HepG2 (cell line): ENCODE results near the gene LATS2. TPM values are rescaled to one million over a fixed set of nuclear protein-coding genes. Genes with fewer than 3 reads are reported as not detected.

Experiments
- HMGA1 ChIP-seq: sonication (generic); formaldehyde crosslinking; conservative IDR thresholded peaks from 2 replicates; pipeline ENCODE4 v1.4.0; 2020; ENCODE audit warnings: missing genetic modification reagents
- JDP2 ChIP-seq: sonication (generic); formaldehyde crosslinking; IDR thresholded peaks from 2 replicates; pipeline ENCODE4 v1.8.1; 2022; ENCODE audit warnings: missing genetic modification reagents, borderline replicate concordance
- KLF15 ChIP-seq: sonication (generic); formaldehyde crosslinking; IDR thresholded peaks from 2 replicates; pipeline ENCODE4 v1.8.1; 2023; ENCODE audit warnings: borderline replicate concordance, mild to moderate bottlenecking, inconsistent platforms, missing genetic modification reagents, mixed read lengths
- NFE2L2 ChIP-seq: fragments of 150-350 bp; IDR thresholded peaks from 2 replicates; pipeline ENCODE4 v1.6.1; 2014; ENCODE audit warnings: low read length
- SAFB2 ChIP-seq: sonication (generic); formaldehyde crosslinking; IDR thresholded peaks from 2 replicates; pipeline ENCODE4 v1.5.1; 2020; ENCODE audit warnings: missing genetic modification reagents, low read depth, mild to moderate bottlenecking, borderline replicate concordance
- polyA plus RNA-seq, 8 experiments: library from polyadenylated mRNA; depleted of rRNA in 3 of 8; stranded (reverse) in 7 of 8; unstranded in 1 of 8; fragments of >200 nt; fragmentation: Illumina TruSeq in 4 of 8; extraction: Trizol in 4 of 8; gene quantifications; 2 replicates each; pipeline versions ENCODE4 v1.2.1 to v1.2.3, GENCODE V29; 2011 to 2016; ENCODE audit warnings: low read depth in 4 of 8, missing spikeins in 1 of 8, mixed read lengths in 1 of 8; ENCODE audit not compliant: insufficient read depth in 1 of 8
- total RNA-seq, 5 experiments: library from RNA; depleted of rRNA; stranded (reverse); fragments of >200 nt; fragmentation: Illumina TruSeq; extraction: Trizol; gene quantifications; 2 replicates each; pipeline ENCODE4 v1.2.3, GENCODE V29; 2016; ENCODE audit warnings: low read depth in 1 of 5
- TF ChIP-seq, protein P1 (sequence below): sonication (generic); formaldehyde crosslinking; IDR thresholded peaks from 2 replicates; pipeline ENCODE4 v1.9.0; 2021; ENCODE audit warnings: mild to moderate bottlenecking, missing genetic modification reagents
- TF ChIP-seq, protein P2 (sequence below): sonication (generic); formaldehyde crosslinking; IDR thresholded peaks from 2 replicates; pipeline ENCODE4 v1.4.0; 2020; ENCODE audit warnings: mild to moderate bottlenecking, missing genetic modification reagents
- TF ChIP-seq, protein P3 (sequence below): sonication (generic); formaldehyde crosslinking; IDR thresholded peaks from 2 replicates; pipeline ENCODE4 v1.8.0; 2022; ENCODE audit warnings: mild to moderate bottlenecking, missing genetic modification reagents, moderate library complexity
- TF ChIP-seq, protein P4 (sequence below): sonication (generic); formaldehyde crosslinking; IDR thresholded peaks from 2 replicates; pipeline ENCODE4 v1.5.1; 2020; ENCODE audit warnings: missing genetic modification reagents, mild to moderate bottlenecking, borderline replicate concordance
- TF ChIP-seq, protein P5 (sequence below): IDR thresholded peaks from 2 replicates; pipeline ENCODE4 v1.6.1; 2016; ENCODE audit warnings: mild to moderate bottlenecking
- TF ChIP-seq, protein P6 (sequence below): sonication (generic); formaldehyde crosslinking; IDR thresholded peaks from 2 replicates; pipeline ENCODE4 v1.4.0; 2020; ENCODE audit warnings: missing genetic modification reagents; ENCODE audit errors: not compliant biosample characterization
- TF ChIP-seq, protein P7 (sequence below): sonication (generic); formaldehyde crosslinking; IDR thresholded peaks from 2 replicates; pipeline ENCODE4 v1.4.0; 2020; ENCODE audit warnings: mild to moderate bottlenecking, missing genetic modification reagents

The LATS2 gene
- total and polyA plus RNA-seq, 2 of the 13 experiments (the other 11 are each of a cell fraction or from before 2014, with no cell fraction given) = 7.3 to 8.5 TPM

DNA sequence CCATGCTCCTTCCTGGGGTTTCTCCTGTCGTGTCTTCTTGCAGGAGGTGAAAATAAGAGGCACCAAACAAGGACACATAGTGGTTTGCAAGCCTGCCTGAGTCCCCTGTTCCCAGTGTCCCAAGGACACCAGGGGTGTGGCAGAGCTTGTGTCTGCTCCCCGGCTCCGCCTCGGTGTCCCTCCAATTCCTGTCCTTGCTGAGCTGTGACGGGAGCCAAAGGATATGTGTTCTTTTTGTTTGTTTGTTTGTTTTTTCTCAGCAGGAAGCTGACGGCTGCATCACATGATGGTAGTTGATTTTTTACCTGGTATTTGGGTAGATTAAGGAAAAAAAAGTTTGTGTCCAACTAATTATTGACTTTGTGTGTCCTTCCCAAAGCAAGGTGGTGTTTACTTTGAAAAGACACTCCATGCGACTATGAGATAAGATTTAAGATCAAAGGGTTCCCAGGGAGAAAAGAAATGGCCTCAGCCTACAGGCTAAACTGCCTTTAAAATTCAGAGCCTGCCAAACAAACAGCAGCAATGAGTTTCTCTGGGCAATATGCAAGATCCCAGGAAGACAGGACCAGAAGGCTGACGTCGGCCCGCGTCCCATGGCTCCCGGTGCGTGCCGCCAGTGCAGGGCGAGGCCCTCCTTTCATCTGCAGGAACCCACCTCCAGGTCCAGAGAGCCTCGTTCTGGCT lies 108.0 kb downstream of the LATS2 start (continued):
- TF ChIP-seq, protein P1, sequence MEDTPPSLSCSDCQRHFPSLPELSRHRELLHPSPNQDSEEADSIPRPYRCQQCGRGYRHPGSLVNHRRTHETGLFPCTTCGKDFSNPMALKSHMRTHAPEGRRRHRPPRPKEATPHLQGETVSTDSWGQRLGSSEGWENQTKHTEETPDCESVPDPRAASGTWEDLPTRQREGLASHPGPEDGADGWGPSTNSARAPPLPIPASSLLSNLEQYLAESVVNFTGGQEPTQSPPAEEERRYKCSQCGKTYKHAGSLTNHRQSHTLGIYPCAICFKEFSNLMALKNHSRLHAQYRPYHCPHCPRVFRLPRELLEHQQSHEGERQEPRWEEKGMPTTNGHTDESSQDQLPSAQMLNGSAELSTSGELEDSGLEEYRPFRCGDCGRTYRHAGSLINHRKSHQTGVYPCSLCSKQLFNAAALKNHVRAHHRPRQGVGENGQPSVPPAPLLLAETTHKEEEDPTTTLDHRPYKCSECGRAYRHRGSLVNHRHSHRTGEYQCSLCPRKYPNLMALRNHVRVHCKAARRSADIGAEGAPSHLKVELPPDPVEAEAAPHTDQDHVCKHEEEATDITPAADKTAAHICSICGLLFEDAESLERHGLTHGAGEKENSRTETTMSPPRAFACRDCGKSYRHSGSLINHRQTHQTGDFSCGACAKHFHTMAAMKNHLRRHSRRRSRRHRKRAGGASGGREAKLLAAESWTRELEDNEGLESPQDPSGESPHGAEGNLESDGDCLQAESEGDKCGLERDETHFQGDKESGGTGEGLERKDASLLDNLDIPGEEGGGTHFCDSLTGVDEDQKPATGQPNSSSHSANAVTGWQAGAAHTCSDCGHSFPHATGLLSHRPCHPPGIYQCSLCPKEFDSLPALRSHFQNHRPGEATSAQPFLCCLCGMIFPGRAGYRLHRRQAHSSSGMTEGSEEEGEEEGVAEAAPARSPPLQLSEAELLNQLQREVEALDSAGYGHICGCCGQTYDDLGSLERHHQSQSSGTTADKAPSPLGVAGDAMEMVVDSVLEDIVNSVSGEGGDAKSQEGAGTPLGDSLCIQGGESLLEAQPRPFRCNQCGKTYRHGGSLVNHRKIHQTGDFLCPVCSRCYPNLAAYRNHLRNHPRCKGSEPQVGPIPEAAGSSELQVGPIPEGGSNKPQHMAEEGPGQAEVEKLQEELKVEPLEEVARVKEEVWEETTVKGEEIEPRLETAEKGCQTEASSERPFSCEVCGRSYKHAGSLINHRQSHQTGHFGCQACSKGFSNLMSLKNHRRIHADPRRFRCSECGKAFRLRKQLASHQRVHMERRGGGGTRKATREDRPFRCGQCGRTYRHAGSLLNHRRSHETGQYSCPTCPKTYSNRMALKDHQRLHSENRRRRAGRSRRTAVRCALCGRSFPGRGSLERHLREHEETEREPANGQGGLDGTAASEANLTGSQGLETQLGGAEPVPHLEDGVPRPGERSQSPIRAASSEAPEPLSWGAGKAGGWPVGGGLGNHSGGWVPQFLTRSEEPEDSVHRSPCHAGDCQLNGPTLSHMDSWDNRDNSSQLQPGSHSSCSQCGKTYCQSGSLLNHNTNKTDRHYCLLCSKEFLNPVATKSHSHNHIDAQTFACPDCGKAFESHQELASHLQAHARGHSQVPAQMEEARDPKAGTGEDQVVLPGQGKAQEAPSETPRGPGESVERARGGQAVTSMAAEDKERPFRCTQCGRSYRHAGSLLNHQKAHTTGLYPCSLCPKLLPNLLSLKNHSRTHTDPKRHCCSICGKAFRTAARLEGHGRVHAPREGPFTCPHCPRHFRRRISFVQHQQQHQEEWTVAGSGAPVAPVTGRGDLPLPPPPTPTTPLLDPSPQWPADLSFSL (CRISPR knock-in tag) = peak; percentile 88
- TF ChIP-seq, protein P2, sequence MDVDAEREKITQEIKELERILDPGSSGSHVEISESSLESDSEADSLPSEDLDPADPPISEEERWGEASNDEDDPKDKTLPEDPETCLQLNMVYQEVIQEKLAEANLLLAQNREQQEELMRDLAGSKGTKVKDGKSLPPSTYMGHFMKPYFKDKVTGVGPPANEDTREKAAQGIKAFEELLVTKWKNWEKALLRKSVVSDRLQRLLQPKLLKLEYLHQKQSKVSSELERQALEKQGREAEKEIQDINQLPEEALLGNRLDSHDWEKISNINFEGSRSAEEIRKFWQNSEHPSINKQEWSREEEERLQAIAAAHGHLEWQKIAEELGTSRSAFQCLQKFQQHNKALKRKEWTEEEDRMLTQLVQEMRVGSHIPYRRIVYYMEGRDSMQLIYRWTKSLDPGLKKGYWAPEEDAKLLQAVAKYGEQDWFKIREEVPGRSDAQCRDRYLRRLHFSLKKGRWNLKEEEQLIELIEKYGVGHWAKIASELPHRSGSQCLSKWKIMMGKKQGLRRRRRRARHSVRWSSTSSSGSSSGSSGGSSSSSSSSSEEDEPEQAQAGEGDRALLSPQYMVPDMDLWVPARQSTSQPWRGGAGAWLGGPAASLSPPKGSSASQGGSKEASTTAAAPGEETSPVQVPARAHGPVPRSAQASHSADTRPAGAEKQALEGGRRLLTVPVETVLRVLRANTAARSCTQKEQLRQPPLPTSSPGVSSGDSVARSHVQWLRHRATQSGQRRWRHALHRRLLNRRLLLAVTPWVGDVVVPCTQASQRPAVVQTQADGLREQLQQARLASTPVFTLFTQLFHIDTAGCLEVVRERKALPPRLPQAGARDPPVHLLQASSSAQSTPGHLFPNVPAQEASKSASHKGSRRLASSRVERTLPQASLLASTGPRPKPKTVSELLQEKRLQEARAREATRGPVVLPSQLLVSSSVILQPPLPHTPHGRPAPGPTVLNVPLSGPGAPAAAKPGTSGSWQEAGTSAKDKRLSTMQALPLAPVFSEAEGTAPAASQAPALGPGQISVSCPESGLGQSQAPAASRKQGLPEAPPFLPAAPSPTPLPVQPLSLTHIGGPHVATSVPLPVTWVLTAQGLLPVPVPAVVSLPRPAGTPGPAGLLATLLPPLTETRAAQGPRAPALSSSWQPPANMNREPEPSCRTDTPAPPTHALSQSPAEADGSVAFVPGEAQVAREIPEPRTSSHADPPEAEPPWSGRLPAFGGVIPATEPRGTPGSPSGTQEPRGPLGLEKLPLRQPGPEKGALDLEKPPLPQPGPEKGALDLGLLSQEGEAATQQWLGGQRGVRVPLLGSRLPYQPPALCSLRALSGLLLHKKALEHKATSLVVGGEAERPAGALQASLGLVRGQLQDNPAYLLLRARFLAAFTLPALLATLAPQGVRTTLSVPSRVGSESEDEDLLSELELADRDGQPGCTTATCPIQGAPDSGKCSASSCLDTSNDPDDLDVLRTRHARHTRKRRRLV (CRISPR knock-in tag) = no peak
- TF ChIP-seq, protein P3, sequence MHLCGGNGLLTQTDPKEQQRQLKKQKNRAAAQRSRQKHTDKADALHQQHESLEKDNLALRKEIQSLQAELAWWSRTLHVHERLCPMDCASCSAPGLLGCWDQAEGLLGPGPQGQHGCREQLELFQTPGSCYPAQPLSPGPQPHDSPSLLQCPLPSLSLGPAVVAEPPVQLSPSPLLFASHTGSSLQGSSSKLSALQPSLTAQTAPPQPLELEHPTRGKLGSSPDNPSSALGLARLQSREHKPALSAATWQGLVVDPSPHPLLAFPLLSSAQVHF (CRISPR knock-in tag) = no peak
- TF ChIP-seq SAFB2 (no peak), KLF15 (CRISPR knock-in tag) (no peak), HMGA1 (CRISPR knock-in tag) (no peak), NFE2L2 (no peak), JDP2 (CRISPR knock-in tag) (no peak)
- TF ChIP-seq, protein P4, sequence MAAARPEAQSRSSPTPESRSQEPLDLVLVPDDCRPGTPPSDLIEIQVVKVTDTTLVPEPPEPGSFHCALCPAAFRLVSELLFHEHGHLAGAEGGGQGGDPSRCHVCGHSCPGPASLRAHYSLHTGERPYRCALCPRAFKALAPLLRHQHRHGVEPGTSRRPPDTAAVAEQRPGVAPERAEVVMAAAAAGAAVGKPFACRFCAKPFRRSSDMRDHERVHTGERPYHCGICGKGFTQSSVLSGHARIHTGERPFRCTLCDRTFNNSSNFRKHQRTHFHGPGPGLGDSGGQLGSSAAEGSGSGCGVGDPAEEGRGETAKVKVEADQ (CRISPR knock-in tag) = no peak
- TF ChIP-seq, protein P5, sequence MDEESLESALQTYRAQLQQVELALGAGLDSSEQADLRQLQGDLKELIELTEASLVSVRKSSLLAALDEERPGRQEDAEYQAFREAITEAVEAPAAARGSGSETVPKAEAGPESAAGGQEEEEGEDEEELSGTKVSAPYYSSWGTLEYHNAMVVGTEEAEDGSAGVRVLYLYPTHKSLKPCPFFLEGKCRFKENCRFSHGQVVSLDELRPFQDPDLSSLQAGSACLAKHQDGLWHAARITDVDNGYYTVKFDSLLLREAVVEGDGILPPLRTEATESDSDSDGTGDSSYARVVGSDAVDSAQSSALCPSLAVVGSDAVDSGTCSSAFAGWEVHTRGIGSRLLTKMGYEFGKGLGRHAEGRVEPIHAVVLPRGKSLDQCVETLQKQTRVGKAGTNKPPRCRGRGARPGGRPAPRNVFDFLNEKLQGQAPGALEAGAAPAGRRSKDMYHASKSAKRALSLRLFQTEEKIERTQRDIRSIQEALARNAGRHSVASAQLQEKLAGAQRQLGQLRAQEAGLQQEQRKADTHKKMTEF (CRISPR knock-in tag) = peak; percentile 79
- TF ChIP-seq, protein P6, sequence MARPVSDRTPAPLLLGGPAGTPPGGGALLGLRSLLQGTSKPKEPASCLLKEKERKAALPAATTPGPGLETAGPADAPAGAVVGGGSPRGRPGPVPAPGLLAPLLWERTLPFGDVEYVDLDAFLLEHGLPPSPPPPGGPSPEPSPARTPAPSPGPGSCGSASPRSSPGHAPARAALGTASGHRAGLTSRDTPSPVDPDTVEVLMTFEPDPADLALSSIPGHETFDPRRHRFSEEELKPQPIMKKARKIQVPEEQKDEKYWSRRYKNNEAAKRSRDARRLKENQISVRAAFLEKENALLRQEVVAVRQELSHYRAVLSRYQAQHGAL (CRISPR knock-in tag) = no peak
- TF ChIP-seq, protein P7, sequence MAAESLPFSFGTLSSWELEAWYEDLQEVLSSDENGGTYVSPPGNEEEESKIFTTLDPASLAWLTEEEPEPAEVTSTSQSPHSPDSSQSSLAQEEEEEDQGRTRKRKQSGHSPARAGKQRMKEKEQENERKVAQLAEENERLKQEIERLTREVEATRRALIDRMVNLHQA (CRISPR knock-in tag) = no peak
